Uterus (tissue), 2 donors: ENCODE measurements around the gene KCNQ2.
"Not testable (repeated sequence)": the region's sequence is repeated elsewhere in the genome, so short reads cannot be mapped to it uniquely, and the experiment has no call there.

Source experiments
- CTCF ChIP-seq, 4 experiments: fragments of 200-600 bp in 2 of 4; fragments of 450-650 bp in 2 of 4; sonication (generic) in 2 of 4; IDR thresholded peaks; one replicate each; pipeline ENCODE4 v1.5.1; 2016 to 2019; ENCODE audit warnings: antibody characterized with exemption in 4 of 4, mild to moderate bottlenecking in 2 of 4, moderate library complexity in 1 of 4
- POLR2A ChIP-seq, 2 donors: fragments of 450-650 bp; IDR thresholded peaks; one replicate each; pipeline ENCODE4 v1.6.1; 2016; ENCODE audit warnings: antibody characterized with exemption in 2 of 2, mild to moderate bottlenecking in 1 of 2, moderate library complexity in 1 of 2

- not testable (repeated sequence) for TF ChIP-seq CTCF, POLR2A (IDR thresholded peaks at IDR 0.05)
Measured at GRCh38 chr20:63514520-63514919, 42.1 kb upstream of the KCNQ2 start.
